Putamen (tissue), 1 donor: ENCODE results near the gene VCL.
A peak's percentile ranks its signal among the peaks of the same experiment; 100 is the strongest.
"Not testable (repeated sequence)": the region's sequence is repeated elsewhere in the genome, so short reads cannot be mapped to it uniquely, and the experiment has no call there.

Experiments used
- DNase-seq: peaks from one replicate; pipeline ENCODE4 v3.0.0-alpha.2; 2016; ENCODE audit warnings: low spot score

VCL gene

DNA sequence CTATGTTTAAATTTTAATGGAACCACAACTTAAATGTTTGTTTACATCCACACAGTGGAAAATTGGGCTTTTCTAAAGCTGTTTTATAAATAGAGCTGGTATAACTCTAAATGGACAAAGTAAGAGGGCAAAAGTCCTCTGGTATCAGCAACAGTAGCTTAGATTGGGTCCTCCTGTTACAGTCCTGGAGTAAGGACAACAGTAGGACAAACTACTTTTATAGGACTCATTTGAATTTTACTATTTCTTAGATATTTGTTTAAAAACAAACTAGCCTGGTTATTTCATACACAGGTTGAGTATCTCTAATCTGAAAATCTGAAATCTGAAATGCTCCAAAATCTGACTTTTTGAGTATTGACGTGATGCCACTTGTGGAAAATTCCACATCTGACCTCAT lies 8.4 kb downstream of the VCL start:
- DNase-seq: no peak

DNA sequence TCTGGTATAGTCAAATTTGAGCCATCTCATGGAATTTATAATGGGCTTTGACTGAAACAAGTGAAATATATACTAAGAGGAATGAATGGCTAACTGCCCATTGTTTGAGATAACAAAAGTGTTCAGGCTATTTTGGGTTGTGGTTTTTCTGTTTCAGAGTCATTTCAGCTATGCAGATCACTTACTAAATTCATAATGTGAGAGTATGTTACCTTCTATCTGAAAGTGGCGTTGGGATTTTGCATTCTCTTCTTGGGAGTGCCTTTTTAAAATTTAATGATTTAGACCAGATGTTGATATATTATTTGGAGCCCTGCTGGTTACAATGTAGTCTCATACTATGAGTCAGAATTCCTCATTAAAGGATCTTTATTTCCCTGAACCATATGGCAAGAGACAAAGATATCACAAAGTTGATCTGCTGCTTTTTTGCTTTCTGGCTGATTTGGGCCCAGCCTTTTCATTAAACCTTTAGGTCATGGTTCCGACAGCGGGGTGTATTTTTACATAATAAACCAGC lies 10.4 kb downstream of the VCL start:
- no peak for DNase-seq

DNA sequence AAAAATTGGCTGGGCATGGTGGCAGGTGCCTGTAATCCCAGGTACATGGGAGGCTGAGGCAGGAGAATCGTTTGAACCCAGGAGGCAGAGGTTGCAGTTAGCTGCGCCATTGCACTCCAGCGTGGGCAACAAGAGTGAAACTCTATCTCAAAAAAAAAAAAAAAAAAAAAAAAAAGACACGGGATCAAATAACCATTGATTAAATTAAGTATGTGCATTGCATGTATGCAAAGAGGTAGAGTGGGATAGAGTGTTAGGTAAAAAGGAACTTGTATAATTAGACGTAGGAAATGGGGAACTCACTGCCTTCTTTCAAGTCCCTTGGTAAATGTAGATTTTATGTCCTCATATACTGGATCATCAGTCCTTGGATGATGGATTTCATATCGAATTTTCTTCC lies 13.1 kb downstream of the VCL start:
- no peak for DNase-seq

DNA sequence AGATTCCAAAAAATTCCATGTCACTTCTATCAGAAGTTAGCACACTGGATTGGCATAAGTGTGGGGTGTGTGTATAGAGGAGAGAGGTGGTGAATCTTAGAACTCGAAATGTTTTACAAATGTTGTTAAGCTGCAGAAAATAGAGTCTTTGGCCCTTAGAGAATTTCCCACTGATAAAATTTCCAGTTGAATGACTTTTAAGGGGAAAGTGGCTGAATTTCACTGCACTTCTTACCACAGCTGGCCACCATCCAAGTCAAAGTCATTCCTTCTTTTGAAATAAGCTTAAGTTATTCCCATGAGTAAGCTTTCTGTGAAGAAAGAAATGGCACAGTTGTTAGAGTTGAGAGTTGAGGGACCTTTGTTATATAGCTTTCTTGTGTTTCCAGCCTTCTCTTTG lies 13.9 kb downstream of the VCL start:
- no peak for DNase-seq

DNA sequence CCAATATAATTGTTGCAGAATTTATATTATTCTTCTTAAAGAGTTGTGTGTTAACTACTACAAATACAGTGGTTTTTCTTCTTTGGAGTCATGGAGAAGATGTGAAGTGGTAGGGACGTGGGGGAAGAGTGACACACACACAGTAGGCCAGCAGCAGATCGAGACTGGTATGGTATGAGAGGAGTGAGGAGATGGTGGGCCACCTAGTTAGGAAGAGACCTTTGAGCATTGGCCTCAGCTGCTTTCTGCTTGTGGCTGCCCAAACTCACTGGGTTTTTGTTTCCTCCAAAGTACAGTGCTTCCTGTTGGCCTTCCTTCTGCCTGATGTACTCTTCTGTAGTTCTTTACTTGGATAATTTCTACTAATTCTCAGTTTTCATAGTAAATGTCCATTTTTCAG lies 14.6 kb downstream of the VCL start:
- DNase-seq: no peak

DNA sequence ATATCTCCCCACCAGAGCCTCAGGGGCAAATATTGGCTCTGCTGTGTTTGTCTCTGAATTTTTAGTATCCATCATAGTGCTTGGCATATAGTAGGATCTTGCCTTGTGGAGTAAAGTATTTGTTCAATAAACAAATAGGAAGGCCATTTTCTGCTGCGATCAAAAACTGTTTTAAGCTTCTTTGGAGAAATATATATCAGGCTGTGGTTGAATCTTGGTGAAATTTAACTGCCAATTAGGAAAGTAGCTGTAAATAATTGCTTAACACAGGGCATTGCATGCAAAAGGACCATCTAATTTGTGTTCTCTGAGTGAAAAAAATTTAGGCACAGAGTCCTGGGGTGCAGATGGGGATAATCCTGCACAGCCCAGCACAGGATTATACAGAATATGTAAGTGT lies 15.1 kb downstream of the VCL start:
- no peak for DNase-seq

DNA sequence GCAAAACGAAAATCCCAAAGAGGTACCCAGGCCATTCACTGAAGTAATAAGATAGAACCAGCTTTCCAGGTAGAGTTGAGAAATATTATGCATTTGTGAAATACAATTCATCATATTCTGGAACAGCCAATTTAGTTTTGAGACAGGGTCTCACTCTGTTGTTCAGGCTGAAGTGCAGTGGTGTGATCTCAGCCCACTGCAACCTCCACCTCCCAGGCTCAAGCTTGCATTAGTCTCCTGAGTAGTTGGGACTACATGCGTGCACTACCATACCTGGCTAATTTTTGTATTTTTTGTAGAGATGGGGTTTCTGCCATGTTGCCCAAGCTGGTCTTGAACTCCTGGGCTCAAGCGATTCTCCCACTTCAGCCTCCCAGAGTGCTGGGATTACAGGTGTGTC lies 16.7 kb downstream of the VCL start:
- not testable (repeated sequence) for DNase-seq

DNA sequence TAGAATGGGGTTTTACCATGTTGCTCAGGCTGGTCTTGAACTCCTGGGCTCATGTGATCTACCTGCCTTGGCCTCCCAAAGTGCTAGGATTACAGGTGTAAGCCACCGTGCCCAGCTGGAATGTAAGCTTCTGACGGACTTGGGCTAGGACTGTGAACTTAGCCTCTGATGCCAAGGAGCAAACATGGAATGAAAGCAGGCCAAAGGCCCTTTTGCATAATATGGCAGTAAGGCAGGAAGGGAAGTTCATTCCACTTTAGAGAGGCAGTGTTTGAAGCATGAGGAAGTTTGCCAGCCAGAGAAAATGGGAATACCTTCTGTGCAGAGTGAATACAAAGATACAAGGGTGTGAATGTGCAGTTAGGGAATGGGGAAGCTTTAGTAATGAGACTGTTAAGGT lies 20.3 kb downstream of the VCL start:
- DNase-seq: no peak

DNA sequence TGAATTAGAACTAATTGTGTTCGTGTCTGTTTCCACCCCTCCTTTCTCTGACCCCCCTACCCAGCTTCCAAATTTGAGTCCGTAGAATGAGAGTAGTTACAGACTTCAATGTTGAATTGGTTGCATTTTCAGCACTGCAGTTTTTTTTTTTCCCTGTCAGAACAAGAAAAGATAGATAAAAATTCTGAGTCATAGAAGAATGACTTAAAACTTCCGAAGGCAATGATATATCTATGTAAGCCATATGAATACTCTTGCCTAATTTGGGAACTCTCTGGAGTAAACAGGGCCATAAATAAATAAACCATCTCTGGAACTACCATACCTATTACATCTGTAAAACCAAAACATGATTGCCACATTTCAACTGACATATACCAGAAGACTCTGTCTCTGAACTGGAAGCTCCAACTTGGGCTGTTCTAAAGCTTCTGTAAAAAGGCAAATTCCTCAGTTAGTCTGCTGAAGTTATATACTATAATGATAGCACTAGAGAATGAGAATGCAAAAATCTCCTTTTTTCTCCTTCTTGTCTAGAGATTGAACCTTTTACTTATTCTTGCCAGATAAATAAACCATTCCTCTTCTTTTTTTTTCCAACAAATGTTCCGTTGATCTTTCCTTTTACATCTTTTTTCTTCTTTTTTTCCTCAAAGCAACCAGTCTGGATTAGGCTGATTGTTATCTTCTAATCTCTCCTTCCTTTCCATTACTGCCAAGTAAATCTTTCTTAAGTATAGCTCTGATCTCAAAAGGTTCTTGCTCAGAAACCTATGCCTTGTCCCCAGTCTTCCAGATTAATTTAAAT lies 23.5 kb downstream of the VCL start:
- no peak for DNase-seq

DNA sequence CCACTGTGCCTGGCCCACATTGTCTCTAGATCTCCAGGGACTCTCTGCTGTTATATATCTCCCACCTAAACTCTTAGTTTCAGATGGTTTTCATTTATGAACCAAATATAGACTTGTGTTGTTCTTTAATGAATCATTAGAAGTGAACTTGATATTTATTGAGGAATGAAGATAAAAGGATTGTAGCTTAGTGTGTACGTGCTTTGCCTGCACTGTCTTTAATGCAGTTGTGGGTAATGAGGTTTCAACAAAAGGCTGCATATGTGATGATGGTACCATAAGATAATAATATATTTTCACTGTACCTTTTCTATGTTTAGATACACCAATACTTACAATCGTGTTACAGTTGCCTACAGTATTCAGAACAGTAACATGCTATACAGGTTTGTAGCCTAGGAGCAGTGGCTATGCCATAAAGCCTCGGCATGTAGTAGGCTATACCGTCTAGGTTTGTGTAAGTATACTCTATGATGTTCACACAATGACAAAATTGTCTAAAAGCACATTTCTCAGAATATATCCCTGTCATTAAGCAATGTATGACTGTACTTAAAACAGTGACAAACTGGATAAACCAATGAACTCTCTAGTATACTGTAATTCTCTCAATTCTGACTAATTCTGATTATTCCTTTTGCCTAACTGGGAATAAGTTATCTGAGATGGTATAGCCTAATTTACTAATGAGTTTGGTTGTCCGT lies 25.2 kb downstream of the VCL start:
- no peak for DNase-seq

DNA sequence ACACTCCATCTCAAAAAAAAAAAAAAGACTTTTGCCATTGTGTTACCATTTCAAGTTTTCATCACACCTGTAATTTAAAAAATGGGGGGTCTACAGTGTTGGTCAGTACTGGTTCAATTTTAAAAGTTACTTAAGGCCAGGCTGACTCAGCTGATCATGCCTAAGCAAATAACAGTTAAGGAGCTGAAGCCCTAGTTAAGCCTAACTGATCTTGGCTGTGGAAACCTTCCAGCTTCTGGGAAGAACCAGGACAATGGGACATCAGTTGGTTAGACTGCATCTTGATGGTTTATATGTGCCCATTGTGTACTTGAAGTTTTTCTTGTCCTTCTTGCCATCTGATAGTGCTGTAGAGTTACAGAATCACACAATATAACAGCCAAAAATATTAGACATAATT lies 26.7 kb downstream of the VCL start:
- DNase-seq: no peak

DNA sequence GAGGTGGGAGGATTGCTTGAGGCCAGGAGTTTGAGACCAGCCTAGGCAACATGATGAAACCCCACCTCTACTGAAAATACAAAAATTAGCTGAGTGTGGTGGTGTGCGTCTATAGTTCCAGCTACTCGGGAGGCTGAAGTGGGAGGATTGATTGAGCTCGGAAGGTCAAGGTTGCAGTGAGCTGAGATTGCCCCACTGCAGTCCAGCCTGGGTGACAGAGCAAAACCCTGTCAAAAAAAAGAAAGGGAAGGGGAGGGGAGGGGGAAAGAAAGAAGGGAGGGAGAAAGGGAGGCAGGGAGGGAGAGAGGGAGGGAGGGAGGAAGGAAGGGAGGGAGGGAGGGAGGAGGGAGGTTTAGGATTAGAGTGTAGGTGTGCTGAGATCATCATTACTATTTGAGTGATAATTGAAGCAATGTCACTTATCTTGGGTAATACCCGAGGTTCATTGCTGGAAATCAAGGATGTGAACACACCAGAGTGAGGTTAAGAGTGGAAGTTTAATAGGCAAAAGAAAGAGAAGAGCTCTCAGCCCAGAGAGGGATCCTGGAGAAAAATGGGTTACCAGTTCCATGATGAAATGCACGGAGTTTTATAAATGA lies 27.6 kb downstream of the VCL start:
- peak; percentile 45 for DNase-seq

DNA sequence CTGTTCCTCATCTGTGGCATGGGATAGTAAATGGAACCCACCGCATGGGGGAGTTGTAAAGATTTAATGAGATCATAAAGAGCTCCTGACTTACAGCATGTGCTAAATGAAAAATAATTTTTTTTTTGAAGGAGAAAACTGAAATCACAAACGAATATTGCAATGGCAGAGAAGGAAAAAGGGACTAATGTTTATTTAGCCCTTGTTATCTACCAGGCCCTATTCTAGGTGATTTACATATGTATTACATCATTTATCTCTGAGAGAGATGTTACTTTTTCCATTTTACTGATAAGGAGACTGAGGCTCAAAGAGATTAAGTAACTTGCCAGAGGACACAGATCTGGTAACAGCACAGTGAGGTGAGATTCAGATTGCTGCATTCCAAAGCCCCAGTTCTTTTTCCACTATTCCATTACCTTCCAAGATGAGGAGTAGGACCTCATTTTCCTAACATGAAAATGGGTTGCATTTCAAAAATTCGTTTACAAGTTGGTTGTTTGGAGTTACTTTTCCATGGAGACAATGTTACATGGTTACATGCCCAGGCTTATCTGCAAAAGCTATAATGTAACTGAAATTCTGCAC lies 28.6 kb downstream of the VCL start:
- DNase-seq: no peak

DNA sequence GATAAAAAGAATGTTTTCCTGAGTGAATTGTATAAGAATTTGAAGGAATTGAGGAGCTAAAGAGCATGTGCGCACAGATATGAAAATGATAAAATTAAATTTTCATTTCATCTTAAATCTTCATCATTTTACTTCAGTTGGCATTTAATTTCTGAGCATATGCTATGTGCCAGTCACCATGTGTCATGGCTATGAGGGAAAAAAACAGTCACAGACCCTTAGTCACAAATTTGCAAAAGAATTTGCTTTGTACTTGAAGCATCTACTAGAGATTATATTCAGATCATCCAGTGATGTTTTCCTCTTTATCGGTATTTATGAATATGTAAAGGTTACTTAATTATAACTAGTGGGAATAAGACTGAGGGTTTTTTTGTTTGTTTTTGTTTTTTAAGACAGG lies 29.8 kb downstream of the VCL start:
- no peak for DNase-seq

DNA sequence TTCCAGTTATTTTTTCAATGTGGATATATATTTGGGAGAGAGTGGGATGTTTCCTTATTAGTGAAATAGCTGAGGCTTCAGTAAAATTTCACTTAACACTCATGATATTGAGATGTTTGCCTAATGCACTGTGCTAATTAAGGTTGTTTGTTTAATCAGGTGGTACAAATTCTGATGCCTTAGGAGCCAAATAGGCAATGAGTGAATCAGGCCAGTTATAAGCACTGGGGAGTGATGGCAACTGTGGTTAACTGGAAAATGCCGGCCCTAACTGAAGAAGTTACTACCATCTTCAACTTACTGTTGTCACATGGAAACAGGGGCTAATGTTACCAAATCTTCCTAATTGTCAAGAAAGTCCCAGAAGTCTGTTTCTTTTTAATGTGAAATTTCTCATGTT lies 32.0 kb downstream of the VCL start:
- no peak for DNase-seq

DNA sequence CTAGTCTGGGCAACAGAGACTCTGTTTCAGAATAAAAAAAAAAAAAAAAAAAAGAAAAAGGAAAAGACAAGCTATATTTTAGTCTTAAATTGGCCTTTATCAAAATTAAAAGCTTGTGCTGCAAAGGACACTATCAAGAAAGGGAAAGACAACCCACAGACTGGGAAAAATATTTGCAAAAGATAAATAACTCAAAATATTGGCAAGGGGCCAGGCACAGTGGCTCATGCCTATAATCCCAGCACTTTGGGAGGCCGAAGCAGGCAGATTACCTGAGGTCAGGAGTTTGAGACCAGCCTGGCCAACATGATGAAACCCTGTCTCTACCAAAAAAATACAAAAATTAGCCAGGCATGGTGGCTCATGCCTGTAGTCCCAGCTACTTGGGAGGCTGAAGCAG lies 34.3 kb downstream of the VCL start:
- not testable (repeated sequence) for DNase-seq

DNA sequence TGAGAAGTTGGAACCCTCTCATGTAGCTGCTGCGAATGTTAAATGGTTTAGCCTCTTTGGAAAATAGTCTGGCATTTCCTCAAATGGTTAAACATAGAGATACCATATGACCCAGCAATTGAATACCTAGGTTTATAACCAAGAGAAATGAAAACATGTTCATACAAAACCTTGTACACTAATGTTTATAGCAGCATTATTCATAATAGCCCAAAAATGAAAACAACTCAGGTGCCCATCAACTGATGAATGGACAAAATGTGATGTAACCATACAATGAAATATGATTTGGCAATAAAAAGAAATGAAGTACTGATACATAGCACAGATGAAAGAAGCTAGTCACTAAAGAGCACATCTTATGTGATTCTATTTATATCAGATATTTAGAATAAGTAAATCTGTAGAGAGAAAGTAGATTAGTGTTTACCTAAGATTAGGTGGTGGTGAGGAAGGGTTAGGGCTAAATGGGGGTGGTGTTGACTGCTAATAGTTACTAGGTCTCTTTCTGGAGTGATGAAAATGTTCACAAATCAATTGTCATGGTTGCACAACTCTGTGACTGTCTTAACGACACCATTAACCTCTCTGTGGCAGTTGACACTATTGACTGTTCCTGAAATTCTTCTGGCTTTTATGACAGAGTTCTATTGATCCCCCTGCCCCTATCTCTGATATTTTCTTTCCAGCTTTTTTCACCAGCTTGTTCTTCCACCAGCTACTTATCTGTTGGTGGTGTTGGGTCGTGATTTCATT lies 35.2 kb downstream of the VCL start:
- DNase-seq: no peak

DNA sequence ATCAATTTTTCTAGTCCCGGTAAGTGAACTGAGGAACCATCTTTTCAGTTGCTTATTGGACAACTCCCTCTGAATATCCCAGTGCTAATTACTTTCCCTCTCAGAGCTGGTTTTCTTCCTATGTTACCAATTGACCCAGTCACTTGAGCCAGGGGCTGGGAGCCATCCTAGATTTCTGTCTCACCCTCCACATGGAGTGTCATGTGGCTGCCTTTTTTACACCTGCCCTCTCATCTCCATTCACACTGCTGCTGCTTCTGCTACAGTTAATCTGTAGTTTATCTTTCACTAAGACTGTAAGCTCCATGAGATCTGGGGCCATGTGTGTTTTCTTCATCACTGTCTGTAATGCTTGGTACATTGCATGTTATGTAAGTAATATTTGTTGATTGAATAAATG lies 35.8 kb downstream of the VCL start:
- DNase-seq: no peak

DNA sequence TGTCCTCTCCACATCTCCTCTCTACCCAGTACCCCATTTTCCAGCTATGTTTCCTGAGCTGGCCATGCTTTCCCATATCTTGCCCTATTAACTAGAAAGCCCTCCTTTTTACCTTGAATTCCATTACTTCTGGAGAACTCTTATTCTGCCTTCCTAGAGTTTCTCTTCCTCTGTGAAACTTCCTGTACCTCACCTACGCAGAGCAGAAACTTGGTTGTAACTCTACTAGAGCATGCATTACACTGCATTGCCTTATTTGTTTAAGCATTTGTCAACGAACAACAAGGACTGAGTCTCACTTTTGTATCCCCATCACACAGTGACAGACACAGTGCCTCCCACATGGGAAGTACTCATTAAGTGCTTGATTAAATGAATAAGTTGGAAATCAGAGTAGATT lies 36.4 kb downstream of the VCL start:
- no peak for DNase-seq

DNA sequence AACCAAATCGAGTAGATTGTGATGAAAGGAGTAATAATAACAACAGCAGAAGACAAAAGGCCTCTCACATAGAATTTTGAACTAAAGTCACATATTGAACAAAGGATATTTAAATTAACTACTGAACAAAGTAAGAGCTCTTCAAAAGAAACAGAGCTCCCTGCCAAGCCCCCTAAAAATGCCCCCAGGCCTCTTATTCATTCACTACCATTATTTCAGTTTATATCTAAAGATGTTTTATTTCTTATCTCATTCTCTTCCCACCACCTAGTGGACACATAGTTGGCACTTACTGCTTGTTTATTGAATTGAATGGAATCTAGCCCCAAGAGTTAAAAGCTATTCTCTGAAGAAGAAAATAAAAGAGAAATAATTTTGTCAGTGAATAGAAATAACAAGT lies 37.4 kb downstream of the VCL start:
- DNase-seq: no peak

DNA sequence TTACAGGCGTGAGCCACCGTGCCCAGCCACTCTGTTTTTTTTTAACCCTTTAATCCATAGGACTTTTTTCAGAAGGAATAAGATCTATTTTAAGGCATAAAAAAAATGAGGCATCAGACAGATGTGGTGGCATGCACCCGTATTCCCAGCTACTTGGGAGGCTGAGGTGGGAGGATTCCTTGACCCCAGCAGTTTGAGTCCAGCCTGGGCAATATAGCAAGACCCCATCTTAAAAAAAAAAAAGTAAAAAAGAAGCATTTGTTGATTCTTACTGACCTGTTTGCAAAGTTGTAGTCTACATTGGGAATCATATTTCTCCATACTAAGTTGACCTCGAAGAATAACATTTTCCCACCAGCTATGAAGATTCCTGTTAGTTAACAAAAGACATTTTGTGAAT lies 38.6 kb downstream of the VCL start:
- DNase-seq: no peak

DNA sequence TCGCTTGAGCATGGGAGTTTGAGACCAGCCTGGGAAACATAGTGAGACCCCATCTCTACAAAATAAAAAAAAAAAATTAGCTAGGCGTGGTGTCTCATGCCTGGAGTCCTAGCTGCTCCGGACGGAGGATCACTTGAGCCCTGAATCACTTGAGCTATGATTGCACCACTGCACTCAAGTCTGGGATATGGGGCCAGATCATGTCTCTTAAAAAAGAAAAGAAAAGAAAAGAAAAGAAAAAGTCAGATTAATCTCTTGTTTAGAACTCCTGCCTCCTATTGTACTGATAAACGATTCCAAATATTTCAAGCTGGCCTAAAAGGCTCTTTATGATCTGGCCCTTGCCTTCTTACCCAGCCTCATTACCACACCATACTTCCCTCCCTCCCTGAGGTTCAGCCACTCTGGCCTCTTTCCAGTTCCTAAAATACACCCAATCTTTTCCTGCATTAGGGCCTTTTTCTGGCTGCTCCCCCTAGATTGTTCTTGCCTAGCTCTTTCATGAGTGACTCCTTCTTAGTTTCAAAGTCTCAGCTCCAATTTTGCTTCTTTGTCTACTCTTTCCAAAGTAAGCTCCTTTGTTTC lies 41.7 kb downstream of the VCL start:
- DNase-seq: peak; percentile 18
